Measurements from ENCODE around the gene GARIN1A.
"Not testable (repeated sequence)": the region's sequence is repeated elsewhere in the genome, so short reads cannot be mapped to it uniquely, and the experiment has no call there.

The GARIN1A gene

GRCh38 chr7:128687131-128687530 lies 15.0 kb downstream of the GARIN1A start:
- DNase-seq = no peak

- DNase-seq = no peak
These were observed 16.4 kb downstream of the GARIN1A start for GRCh38 chr7:128688492-128688891.

- not testable (repeated sequence) for DNase-seq
These were observed 17.3 kb downstream of the GARIN1A start for GRCh38 chr7:128689161-128689935.

GRCh38 chr7:128691227-128691626 lies 19.1 kb downstream of the GARIN1A start:
- no peak for DNase-seq

- DNase-seq = no peak
These were observed 20.7 kb downstream of the GARIN1A start for GRCh38 chr7:128692623-128693270.

- no peak for DNase-seq
These were observed 21.4 kb downstream of the GARIN1A start for GRCh38 chr7:128693373-128694015.

GRCh38 chr7:128694738-128695137 lies 22.6 kb downstream of the GARIN1A start:
- DNase-seq = no peak

GRCh38 chr7:128697302-128697905 lies 25.3 kb downstream of the GARIN1A start:
- no peak for DNase-seq

GRCh38 chr7:128699196-128699712 lies 27.2 kb downstream of the GARIN1A start:
- no peak for DNase-seq

- no peak for DNase-seq
These were observed 27.8 kb downstream of the GARIN1A start for GRCh38 chr7:128699895-128700294.

- no peak for DNase-seq
These were observed 29.1 kb downstream of the GARIN1A start for GRCh38 chr7:128701062-128701785.

GRCh38 chr7:128703609-128704241 lies 31.6 kb downstream of the GARIN1A start:
- no peak for DNase-seq

- DNase-seq = no peak
These were observed 33.8 kb downstream of the GARIN1A start for GRCh38 chr7:128705891-128706333.

GRCh38 chr7:128707752-128708151 lies 35.7 kb downstream of the GARIN1A start:
- DNase-seq = no peak

- DNase-seq = no peak
These were observed 36.1 kb downstream of the GARIN1A start for GRCh38 chr7:128708235-128708634.

- no peak for DNase-seq
These were observed 36.7 kb downstream of the GARIN1A start for GRCh38 chr7:128708824-128709223.

- DNase-seq = no peak
These were observed 38.4 kb downstream of the GARIN1A start for GRCh38 chr7:128710481-128710880.

- DNase-seq = no peak
These were observed 41.7 kb downstream of the GARIN1A start for GRCh38 chr7:128713794-128714193.

GRCh38 chr7:128714701-128715495 lies 42.8 kb downstream of the GARIN1A start:
- DNase-seq = no peak

- no peak for DNase-seq
These were observed 47.0 kb downstream of the GARIN1A start for GRCh38 chr7:128718967-128719642.

- DNase-seq = no peak
These were observed 49.3 kb downstream of the GARIN1A start for GRCh38 chr7:128721376-128721775.

All from SHP77 (cell line).